Ascending aorta (tissue), 2 donors: Measurements from ENCODE around the gene GNB1L. TPM values are rescaled to one million over a fixed set of nuclear protein-coding genes. Genes with fewer than 3 reads are reported as not detected.

Experiments
- DNase-seq, 2 donors: peaks; one replicate each; pipeline ENCODE4 v3.0.0-alpha.2; 2019; ENCODE audit warnings: low spot score in 2 of 2
- H3K27ac ChIP-seq, 2 donors: fragments of 200-600 bp; sonication (generic); one replicate each; pipeline ENCODE4 v1.5.1; 2016 to 2017; ENCODE audit warnings: mild to moderate bottlenecking in 1 of 2
- H3K27me3 ChIP-seq: fragments of 200-600 bp; sonication (generic); one replicate; pipeline ENCODE4 v1.5.1; 2017
- H3K36me3 ChIP-seq, 2 donors: fragments of 200-600 bp; sonication (generic); one replicate each; pipeline ENCODE4 v1.5.1; 2016
- H3K4me1 ChIP-seq, 2 donors: fragments of 200-600 bp; sonication (generic); one replicate each; pipeline ENCODE4 v1.5.1; 2016 to 2017; ENCODE audit warnings: mild to moderate bottlenecking in 1 of 2
- H3K4me3 ChIP-seq, 2 donors: fragments of 200-600 bp; sonication (generic); one replicate each; pipeline ENCODE4 v1.5.1; 2016 to 2017; ENCODE audit warnings: mild to moderate bottlenecking in 1 of 2
- H3K9me3 ChIP-seq, 2 donors: fragments of 200-600 bp; sonication (generic); one replicate each; pipeline ENCODE4 v1.5.1; 2016
- CTCF ChIP-seq, 3 experiments: fragments of 200-600 bp in 2 of 3; fragments of 450-650 bp in 1 of 3; sonication (generic) in 2 of 3; IDR thresholded peaks; one replicate each; pipeline ENCODE4 v1.5.1; 2016 to 2019; ENCODE audit warnings: antibody characterized with exemption in 3 of 3, mild to moderate bottlenecking in 1 of 3, moderate library complexity in 1 of 3
- intact Hi-C: fragments of 100-400 bp; cut with DNase I; formaldehyde crosslinking; loops from one replicate; pipeline ENCODE4 v1.15.1; 2023
- total RNA-seq: library from RNA; depleted of rRNA; stranded (reverse); fragments of >200 nt; gene quantifications from one replicate; pipeline ENCODE4 v1.1.0, GENCODE V29; 2016

Gene GNB1L
- total RNA-seq, 1 donor from 2014 or later = 7.9 TPM

GRCh38 chr22:19901577-19902244, 47.0 kb upstream of the GNB1L start:
- TF ChIP-seq CTCF (IDR thresholded peaks at IDR 0.05) = no peak
- no peaks in the 10 kb centered on the region for H3K9me3 ChIP-seq
- no peak overlapping the region for H3K4me3 ChIP-seq
- no peaks in the 10 kb centered on the region for H3K4me1 ChIP-seq
- H3K36me3 ChIP-seq = peaks cover 27 to 45% of the 10 kb centered on the region in 2 donors
- no peaks in the 10 kb centered on the region for H3K27me3 ChIP-seq
- no peak overlapping the region for H3K27ac ChIP-seq
- intact Hi-C loops = no loop called here
- DNase-seq = no peak

GRCh38 chr22:19900707-19901436, 46.2 kb upstream of the GNB1L start:
- Histone ChIP-seq H3K36me3 (peaks cover 27 to 45% of the 10 kb centered on the region in 2 donors), H3K9me3 (no peaks in the 10 kb centered on the region), H3K27ac (no peak overlapping the region), H3K4me1 (no peaks in the 10 kb centered on the region), H3K27me3 (no peaks in the 10 kb centered on the region), H3K4me3 (no peak overlapping the region)
- no peak for DNase-seq
- intact Hi-C loops = no loop called here
- no peak for TF ChIP-seq CTCF (IDR thresholded peaks at IDR 0.05)

DNA sequence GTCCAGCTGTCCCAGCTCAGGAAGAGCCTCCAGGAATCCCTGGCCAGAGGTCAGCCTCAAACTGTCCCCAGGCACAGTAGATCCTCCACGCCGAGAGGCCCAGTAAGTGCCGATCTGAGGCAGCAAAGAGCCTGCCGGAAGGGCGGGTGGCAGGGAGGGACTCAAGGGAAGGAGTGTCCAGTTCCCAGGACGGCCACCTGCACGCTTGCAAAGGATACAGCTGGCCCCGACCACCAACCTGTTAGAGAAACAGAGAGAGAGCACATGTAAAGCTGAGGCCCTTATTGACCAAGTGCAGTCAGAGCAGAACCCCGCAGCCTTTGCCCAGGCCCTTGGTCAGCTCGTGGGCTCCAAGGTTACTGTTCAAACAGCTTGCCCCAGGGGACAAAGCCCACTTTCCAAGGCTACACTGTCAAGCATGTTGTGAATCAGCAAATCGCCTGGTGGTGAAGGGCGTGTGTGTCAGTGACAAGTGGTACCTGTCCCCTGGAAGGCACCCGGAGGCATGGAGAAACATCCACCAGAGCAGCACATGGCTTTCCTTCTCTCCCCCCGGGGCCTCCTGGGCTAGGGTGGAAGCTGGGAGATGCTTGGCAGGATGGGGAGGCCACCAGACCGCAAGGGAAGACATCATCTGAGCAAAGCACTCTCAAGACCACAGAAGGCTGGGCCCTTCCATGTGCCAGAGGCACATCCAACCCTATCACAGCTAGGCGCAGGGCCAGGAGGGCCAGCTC, 44.3 kb upstream of the GNB1L start:
- H3K27me3 ChIP-seq = no peaks in the 10 kb centered on the region
- no peaks in the 10 kb centered on the region for H3K9me3 ChIP-seq
- H3K27ac ChIP-seq = no peak overlapping the region
- intact Hi-C loops = no loop called here
- no peak overlapping the region for H3K4me3 ChIP-seq
- H3K36me3 ChIP-seq = peaks cover 35 to 50% of the 10 kb centered on the region in 2 donors
- no peak for DNase-seq
- no peak for TF ChIP-seq CTCF (IDR thresholded peaks at IDR 0.05)
- no peaks in the 10 kb centered on the region for H3K4me1 ChIP-seq

- intact Hi-C loops = no loop called here
- Histone ChIP-seq H3K4me3 (no peak overlapping the region), H3K36me3 (peaks cover 41 to 55% of the 10 kb centered on the region in 2 donors), H3K4me1 (no peaks in the 10 kb centered on the region), H3K27ac (no peak overlapping the region), H3K27me3 (no peaks in the 10 kb centered on the region), H3K9me3 (no peaks in the 10 kb centered on the region)
- no peak for DNase-seq
- no peak for TF ChIP-seq CTCF (IDR thresholded peaks at IDR 0.05)
Measured at GRCh38 chr22:19898145-19898544, 43.5 kb upstream of the GNB1L start.

- H3K36me3 ChIP-seq = peaks cover 40 to 57% of the 10 kb centered on the region in 2 donors
- TF ChIP-seq CTCF (IDR thresholded peaks at IDR 0.05) = no peak
- intact Hi-C loops = no loop called here
- no peak overlapping the region for H3K4me3 ChIP-seq
- no peaks in the 10 kb centered on the region for H3K9me3 ChIP-seq
- no peak overlapping the region for H3K27ac ChIP-seq
- H3K4me1 ChIP-seq = no peaks in the 10 kb centered on the region
- no peak for DNase-seq
- no peaks in the 10 kb centered on the region for H3K27me3 ChIP-seq
Measured at GRCh38 chr22:19897726-19898125, 43.1 kb upstream of the GNB1L start.
